Glutamatergic neuron (in vitro differentiated cells): ENCODE results near the gene KATNA1. TPM values are rescaled to one million over a fixed set of nuclear protein-coding genes. Genes with fewer than 3 reads are reported as not detected.

Source experiments
- DNase-seq: peaks from one replicate; pipeline ENCODE4 v3.0.0; 2022
- H3K27ac Mint-ChIP-seq: one replicate; pipeline ENCODE4 v1.8.0; 2020; ENCODE audit warnings: mild to moderate bottlenecking, mixed read lengths, inconsistent platforms; ENCODE audit not compliant: unreplicated experiment
- H3K27me3 Mint-ChIP-seq: one replicate; pipeline ENCODE4 v1.8.0; 2020; ENCODE audit warnings: mild to moderate bottlenecking, moderate library complexity, mixed read lengths, inconsistent platforms; ENCODE audit not compliant: unreplicated experiment
- H3K36me3 Mint-ChIP-seq: one replicate; pipeline ENCODE4 v1.8.0; 2020; ENCODE audit warnings: mild to moderate bottlenecking, mixed read lengths, inconsistent platforms; ENCODE audit not compliant: unreplicated experiment
- H3K4me1 Mint-ChIP-seq: one replicate; pipeline ENCODE4 v1.8.0; 2020; ENCODE audit warnings: mild to moderate bottlenecking, low read depth, mixed read lengths, inconsistent platforms; ENCODE audit not compliant: unreplicated experiment
- H3K4me3 Mint-ChIP-seq: one replicate; pipeline ENCODE4 v1.8.0; 2020; ENCODE audit warnings: mild to moderate bottlenecking, mixed read lengths, inconsistent platforms; ENCODE audit not compliant: unreplicated experiment
- H3K9me3 Mint-ChIP-seq: one replicate; pipeline ENCODE4 v1.8.0; 2020; ENCODE audit warnings: mild to moderate bottlenecking, moderate library complexity, mixed read lengths, inconsistent platforms; ENCODE audit not compliant: unreplicated experiment
- total RNA-seq: library from RNA; stranded (reverse); fragmentation: NEBNext Ultra II Directional; extraction: Animal tissue kit (Norgen Biotek cat#: 25700); gene quantifications from one replicate; pipeline ENCODE4 v1.2.1, GENCODE V29; 2021; ENCODE audit not compliant: unreplicated experiment
- TF ChIP-seq, protein P1 (sequence below): fragments of 200-600 bp; sonication (generic); IDR thresholded peaks from one replicate; pipeline ENCODE4 v1.5.0; 2021; ENCODE audit not compliant: partially characterized antibody, unreplicated experiment

KATNA1 gene
- total RNA-seq, 1 donor from 2014 or later, result 10.9 TPM

DNA sequence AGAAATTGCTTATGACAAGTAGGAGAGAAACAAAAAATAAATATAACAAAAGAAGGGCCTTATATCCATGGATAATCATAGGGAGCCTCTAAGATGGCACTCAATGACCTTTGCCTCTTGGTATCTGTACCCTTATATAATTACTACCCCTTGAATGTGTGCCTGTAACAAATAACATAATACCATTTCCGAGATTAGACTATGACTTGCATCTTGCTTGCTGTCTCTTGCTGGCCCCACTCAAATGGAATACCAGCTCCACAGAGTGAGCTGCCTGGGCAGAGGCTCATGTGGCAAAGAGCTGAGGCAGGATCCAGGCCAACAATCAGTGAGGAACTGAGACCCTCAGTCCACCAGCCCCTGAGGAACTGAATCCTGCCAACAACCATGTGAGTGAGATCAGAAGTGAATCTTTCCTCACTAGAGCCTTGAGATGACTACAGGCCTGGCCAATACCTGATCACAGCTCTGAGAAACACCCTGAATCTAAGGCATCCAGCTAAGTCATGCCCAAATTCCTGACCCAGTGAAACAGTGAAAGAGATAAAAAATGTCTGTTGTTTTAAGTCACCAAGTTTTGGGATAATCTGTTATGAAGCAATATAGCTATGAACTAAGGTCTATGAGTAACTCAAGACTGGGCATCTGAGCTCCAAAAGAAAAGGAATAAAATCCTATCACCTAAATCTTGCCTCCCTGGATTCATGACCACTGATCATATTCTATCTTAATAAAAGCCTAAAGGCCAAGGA lies 5.5 kb downstream of the KATNA1 start:
- Mint-ChIP-seq H3K36me3 (no peaks in the 10 kb centered on the region), H3K27ac (no peak overlapping the region), H3K4me1 (no peaks in the 10 kb centered on the region), H3K27me3 (no peaks in the 10 kb centered on the region), H3K9me3 (no peaks in the 10 kb centered on the region), H3K4me3 (no peak overlapping the region)
- TF ChIP-seq, protein P1, sequence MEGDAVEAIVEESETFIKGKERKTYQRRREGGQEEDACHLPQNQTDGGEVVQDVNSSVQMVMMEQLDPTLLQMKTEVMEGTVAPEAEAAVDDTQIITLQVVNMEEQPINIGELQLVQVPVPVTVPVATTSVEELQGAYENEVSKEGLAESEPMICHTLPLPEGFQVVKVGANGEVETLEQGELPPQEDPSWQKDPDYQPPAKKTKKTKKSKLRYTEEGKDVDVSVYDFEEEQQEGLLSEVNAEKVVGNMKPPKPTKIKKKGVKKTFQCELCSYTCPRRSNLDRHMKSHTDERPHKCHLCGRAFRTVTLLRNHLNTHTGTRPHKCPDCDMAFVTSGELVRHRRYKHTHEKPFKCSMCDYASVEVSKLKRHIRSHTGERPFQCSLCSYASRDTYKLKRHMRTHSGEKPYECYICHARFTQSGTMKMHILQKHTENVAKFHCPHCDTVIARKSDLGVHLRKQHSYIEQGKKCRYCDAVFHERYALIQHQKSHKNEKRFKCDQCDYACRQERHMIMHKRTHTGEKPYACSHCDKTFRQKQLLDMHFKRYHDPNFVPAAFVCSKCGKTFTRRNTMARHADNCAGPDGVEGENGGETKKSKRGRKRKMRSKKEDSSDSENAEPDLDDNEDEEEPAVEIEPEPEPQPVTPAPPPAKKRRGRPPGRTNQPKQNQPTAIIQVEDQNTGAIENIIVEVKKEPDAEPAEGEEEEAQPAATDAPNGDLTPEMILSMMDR, result no peak
- no peak for DNase-seq

DNA sequence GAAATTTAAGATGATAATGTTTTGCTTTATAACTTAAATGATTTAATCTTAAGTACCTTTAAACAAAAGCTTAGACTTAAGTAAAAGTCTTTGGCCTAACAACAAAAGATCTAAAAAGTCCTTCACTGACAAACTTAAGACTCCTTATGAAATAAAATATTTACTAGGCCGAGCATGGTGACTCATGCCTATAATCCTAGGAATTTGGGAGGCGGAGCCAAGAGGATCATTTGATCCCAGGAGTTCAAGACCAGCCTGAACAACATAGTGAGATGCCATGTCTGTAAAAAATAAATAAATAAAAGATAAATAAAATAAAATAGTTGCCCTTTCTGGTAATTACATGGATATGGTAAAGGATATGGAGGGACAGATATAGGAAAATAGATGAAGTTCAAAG lies 12.4 kb downstream of the KATNA1 start:
- TF ChIP-seq, protein P1, result no peak
- Mint-ChIP-seq H3K27me3 (no peaks in the 10 kb centered on the region), H3K27ac (no peak overlapping the region), H3K4me1 (no peaks in the 10 kb centered on the region), H3K4me3 (no peak overlapping the region), H3K9me3 (no peaks in the 10 kb centered on the region), H3K36me3 (no peaks in the 10 kb centered on the region)
- DNase-seq, result no peak

DNA sequence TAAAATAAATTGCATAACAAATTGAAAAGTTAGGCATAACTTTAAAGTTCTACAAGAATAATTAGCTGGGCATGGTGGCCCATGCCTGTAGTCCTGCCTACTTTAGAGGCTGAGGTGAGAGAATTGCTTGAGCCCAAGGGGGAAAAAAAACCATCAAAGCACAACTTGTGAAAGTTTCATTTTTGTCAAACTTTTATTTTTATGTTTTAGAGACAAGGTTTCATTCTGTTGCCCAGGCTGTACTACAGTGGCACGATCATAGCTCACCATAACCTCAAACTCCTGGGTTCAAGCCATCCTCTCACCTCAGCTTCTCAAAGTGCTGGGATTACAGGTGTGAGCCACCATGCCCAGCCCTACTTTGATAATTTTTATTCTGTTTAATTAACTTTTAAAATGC lies 14.2 kb downstream of the KATNA1 start:
- Mint-ChIP-seq H3K36me3 (no peaks in the 10 kb centered on the region), H3K4me3 (no peak overlapping the region), H3K4me1 (no peaks in the 10 kb centered on the region), H3K27me3 (no peaks in the 10 kb centered on the region), H3K9me3 (no peaks in the 10 kb centered on the region), H3K27ac (no peak overlapping the region)
- DNase-seq, result no peak
- TF ChIP-seq, protein P1, result no peak

DNA sequence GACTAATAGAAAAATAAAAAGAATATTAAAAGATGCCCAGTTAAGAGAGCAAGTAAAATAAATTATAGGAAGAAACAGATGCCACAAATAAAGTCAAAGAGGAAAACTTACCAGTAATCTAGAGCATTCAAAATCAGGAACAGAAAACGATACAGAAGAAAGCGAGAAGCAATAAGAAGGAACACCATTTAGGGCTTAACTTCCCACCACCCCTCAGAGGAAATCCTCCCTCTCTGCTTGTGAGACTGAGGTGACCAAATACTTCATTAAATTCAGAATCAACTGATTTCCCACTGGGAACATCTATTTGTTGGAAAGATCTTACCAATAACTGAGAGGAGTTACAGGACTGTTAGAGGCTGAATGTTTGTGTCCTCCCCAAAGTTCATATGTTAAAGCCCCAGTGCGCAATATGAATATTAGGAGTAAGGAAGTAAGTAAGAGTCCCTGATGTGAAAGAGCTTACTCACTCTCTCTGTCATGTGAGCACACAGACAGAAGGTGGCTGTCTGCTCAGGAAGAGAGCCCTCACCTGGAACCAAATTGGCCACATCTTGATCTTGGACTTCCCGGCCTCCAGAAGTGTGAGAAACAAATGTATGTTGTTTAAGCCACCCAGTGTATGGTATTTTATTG lies 19.5 kb downstream of the KATNA1 start:
- Mint-ChIP-seq H3K27me3 (no peaks in the 10 kb centered on the region), H3K4me1 (no peaks in the 10 kb centered on the region), H3K36me3 (no peaks in the 10 kb centered on the region), H3K9me3 (no peaks in the 10 kb centered on the region), H3K4me3 (no peak overlapping the region), H3K27ac (no peak overlapping the region)
- TF ChIP-seq, protein P1, result no peak
- DNase-seq, result no peak

DNA sequence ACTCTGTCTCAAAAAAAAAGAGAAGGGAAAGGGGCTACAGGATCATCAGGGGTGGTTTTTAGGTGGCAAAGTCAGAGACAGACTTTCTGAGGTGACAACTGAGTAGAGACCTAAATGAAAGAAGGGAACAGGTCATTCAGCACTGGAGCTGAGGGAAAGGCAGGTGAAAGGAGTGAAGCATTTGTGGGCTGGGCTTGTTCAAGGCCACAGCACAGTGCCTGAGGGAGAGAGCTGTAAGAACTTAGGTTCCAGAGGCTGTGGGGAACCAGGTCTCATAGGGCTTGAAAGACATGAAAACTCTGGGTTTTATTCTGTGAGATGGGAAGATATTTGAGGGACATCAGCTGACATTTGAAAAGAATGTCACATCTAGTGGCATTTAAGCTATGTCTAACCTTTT lies 20.8 kb downstream of the KATNA1 start:
- TF ChIP-seq, protein P1, result no peak
- no peak overlapping the region for H3K4me3 Mint-ChIP-seq
- DNase-seq, result no peak
- no peak overlapping the region for H3K27ac Mint-ChIP-seq
- no peaks in the 10 kb centered on the region for H3K9me3 Mint-ChIP-seq
- H3K4me1 Mint-ChIP-seq, result no peaks in the 10 kb centered on the region
- no peaks in the 10 kb centered on the region for H3K27me3 Mint-ChIP-seq
- H3K36me3 Mint-ChIP-seq, result no peaks in the 10 kb centered on the region
